HG03135 (cell line): ENCODE measurements around the gene QRSL1.
"Not testable (repeated sequence)": the region's sequence is repeated elsewhere in the genome, so short reads cannot be mapped to it uniquely, and the experiment has no call there.

Experiments
- ATAC-seq: cut with Tn5 transposase; IDR thresholded peaks from one replicate; pipeline ENCODE4 v1.9.1; 2021; ENCODE audit warnings: mild to moderate bottlenecking, moderate library complexity; ENCODE audit not compliant: unreplicated experiment

QRSL1 gene, protein sequence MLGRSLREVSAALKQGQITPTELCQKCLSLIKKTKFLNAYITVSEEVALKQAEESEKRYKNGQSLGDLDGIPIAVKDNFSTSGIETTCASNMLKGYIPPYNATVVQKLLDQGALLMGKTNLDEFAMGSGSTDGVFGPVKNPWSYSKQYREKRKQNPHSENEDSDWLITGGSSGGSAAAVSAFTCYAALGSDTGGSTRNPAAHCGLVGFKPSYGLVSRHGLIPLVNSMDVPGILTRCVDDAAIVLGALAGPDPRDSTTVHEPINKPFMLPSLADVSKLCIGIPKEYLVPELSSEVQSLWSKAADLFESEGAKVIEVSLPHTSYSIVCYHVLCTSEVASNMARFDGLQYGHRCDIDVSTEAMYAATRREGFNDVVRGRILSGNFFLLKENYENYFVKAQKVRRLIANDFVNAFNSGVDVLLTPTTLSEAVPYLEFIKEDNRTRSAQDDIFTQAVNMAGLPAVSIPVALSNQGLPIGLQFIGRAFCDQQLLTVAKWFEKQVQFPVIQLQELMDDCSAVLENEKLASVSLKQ

DNA sequence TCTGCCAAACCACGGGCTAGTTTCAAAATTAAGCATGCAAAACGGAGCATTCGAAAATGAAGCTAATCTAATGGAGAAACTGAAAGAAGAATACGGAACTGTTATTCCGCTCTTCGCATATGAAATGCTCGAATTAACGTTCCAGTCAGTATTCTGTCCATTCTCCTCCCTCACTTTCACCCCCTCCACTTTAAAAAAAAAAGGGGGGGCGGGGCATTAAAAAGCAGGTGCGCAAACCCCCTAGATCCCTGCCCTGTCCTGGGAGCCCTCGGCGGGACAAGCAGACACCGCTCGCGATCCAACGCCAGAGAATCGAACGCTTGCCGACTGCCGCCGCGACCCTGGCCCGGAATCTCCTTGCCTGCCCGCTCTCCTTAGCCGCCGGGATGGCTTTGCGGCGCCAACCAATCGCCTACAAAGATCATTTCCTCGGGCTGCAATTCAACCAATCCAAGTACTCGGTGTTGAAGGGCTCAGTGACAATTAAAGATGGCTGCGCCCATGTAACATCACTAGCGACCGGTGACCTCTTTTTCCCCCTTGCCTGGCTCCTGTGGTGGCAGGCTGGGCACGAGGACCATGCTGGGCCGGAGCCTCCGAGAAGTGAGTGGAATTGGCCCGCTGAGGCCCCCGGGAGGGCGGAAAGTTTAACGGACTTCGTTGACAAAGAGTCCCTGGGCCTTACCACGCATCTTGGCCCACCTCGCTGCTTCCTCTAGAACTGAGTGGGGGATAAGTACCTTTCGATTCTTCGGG is at the start of gene QRSL1, which contains the start of gene RTN4IP1:
QRSL1 (plus strand) TSS at position 476 of the 756 bp plus-strand sequence; CDS start at position 580, 104 bp downstream.
RTN4IP1 (minus strand) TSS at position 396 of the 756 bp plus-strand sequence. CDS start 477 bp downstream, outside the sequence.
- peak; percentile 76 for ATAC-seq

DNA sequence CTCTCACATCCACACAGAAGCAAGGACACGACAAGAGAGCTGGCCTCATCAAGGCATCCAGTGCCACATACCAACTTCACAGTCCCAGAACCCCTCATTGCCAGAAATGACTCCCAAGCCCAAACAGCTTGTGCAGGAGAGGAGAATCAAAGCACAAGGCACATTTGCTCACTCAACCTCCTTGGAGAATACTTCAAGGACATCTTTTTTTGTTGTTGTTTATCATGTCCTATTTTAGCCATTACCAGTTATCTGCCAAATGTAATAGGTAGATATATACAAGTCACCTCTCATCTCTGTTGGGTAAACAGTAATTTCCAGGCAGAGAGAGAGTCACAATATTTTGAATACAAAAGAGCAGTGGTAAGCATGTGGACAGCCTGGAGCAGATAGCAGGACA is 47.9 kb upstream of the QRSL1 start:
- ATAC-seq, result no peak

DNA sequence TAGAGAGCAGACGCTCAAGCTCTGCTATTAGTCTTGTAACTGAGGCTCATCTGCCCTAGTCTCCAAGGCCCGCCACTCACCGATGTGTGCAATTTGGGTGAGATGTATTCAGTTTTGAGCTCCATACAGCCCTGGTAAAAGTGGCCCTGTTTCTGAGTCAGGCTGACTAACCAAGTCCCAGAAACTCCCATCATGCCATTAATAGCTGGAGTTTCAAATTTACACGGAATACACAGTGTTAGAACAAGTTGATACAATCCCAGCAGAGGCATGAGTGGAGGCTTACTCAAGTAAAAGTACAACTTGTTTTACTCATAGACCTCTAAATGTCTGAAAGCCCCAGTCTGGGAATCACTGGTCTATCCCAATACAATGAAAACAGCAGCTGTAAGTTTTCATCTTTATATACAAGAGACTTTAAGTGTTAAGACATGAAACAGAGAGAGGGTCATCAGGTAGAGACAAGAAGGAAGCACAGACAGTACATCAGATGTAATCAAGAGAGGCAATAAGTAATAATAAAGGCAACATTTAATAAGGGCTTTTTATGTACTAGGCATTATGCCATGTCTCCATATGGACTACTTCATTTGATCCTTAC is 42.5 kb upstream of the QRSL1 start:
- ATAC-seq, result no peak

DNA sequence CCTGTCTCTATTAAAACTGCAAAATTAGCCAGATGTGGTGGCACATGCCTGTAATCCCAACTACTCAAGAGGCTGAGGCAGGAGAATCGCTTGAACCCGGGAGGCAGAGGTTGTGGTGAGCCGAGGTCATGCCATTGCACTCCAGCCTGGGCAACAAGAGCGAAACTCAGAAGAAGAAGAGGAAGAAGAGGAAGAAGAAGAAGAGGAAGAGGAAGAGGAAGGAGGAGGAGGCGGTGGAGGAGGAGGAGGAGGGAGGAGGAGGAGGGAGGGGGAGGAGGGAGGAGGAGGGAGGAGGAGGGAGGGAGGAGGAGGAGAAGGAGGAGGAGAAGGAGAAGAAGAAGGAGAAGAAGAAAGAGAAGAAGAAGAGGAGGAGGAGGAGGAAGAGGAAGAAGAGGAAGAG is 40.4 kb upstream of the QRSL1 start:
- not testable (repeated sequence) for ATAC-seq

DNA sequence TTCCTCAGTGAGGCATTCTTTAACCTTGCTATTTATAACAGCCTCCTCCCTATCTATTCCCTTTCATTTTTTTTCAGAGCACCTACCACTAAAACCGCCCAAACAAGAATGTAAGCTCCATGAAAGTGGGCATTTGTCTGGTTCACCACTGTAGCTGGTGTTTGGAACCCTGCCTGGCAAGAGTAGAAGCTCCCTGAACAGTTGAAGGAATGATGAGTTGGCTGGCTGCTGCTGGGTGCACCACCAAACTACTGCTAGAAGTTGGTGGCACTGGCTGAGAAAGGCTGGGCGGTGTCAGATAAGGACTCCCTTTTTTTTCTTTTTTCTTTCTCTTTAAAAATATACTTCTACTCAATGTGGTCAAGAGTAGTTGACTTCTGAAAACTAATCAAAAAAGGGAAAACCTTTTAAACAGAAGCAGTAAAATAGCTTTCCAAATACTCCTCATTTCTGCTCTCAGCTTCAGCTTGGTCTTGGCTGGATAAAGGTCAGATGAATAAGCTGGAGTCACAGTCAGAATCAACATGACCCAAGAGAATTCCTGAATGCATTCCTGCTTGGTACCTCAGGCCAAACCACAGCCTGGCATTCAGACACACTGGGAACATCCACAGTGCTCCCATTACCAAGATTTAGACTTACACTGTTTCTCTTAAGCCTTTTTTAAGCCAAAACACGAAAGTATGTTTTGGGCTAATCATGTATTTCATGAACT is 38.1 kb upstream of the QRSL1 start:
- ATAC-seq, result no peak

DNA sequence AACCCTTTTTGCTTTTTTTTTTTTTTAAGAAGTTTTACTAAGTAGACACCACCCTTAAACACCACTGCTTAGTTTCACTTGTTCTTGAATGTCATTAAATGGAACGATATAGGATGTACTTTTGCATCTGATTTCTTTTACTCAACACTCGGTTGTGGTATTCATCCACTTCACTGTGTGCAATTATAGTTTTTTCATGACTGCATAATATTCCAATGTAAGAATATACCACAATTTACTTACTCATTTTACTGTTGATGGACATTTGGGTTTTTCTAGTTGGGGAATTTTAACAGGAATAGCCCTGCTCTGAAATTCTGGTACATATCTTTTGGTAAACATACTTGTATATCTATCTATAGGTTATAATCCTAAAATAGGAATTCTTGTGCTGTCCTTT is 29.9 kb upstream of the QRSL1 start:
- no peak for ATAC-seq

DNA sequence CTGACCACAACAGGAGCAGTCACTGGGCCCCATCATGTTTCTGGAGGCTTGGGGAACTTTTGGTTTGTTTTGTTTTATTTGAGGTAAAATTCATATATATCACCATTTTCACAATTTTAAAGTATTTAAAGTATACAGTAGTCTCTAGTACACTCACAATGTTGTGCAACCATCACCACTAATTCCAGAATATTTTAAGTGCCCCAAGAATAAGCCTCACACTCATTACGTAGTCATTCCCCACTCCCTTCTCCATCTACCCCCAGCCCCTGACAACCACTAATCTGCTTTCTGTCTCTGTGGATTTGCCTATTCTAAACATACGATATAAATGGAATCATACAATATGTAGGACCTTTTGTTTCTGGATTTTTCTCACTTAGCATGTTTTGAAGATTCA is 29.0 kb upstream of the QRSL1 start:
- no peak for ATAC-seq

DNA sequence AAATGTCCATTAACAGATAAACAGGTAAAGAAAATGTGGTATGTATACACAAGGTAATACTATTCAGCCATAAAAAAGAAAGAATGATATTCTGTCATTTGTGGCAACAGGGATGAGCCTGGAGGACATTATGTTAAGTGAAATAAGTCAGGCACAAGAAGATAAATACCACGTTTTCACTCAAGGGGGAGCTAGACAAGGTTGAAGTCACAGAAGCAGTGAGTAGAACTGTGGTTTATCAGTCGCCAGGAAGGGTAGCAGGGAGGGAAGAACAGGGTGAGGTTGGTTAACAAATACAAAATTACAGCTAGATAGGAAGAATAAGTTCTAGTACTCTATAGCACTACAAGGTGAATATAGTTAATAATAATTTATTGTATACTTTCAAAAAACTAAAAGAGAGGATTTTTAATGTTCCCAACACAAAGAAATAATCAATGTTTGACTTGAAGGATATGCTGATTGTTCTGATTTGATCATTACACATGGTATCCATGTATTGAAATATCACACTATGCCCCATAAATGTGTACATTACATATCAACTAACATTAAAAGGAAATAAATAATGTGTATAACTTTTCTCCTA is 21.2 kb upstream of the QRSL1 start:
- ATAC-seq, result no peak

DNA sequence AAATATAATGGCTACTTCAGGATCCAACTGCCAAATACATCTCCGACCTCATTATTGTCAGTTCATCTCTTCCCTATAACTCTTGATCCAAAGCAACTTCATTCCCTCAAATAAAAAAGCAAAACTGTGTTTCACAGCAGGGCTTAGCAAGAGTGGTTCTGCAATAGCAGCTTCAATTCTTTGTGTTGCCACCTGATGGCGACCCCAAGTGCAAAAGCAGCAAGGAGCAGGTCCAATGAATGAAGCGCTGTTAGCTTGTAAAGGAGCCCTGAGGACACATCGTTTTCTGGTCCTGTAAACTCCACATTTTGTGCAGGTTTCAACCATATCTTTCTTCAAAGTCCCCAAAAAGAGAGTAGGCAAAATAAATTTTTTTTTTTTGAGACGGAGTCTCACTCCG is 19.7 kb upstream of the QRSL1 start:
- peak; percentile 51 for ATAC-seq

DNA sequence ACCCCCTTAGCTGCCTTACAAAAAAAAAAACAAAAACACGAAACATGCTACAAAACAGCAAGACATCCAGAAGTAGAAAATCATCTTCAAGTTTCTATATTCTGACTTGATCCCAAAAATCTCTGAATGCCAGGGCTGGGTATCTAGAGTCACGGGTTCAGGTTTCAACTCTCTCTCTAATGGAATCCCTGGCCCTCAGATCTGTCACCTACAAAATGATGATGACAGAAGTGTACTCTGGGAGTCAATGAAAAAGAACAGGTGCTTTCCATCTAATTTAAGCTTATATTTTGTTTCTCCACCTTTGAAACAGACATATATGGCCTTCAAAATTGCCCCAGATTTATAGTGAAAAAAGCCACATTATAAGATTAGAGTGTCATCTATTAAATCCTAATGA is 18.3 kb upstream of the QRSL1 start:
- no peak for ATAC-seq

DNA sequence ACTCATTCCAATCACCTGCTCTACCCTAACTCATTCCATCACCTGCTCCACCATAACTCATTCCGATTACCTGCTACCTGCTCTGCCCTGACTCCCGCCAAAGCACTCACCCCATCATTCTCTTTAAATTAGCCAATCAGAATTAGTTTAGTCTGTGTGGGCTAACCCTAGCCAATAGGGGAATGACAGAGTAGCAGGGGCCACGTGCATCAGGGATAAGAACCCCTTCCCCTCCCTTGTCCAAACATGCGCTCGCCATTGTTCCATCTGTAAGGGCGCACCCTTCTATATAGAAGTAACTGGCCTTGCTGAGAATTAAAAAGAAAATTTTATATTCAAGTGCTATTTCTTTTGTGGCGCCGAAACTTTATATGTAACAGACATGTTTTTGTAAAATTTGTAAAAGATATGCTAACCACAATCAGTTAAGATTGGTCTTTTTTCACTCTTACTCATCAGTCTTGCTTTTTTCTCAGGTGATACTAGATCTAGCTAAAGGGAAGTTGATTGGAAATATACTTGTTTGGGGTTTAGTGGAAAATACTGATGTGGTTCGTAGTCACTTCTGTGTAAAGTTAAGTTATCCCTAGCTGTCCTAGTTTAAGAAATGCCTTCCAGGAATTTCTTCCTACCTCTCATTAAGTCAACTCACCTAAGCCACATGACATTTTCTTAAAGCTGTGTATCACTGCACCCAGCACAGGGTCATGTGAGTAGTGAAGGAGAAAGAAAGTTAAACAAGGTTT is 16.5 kb upstream of the QRSL1 start:
- no peak for ATAC-seq

DNA sequence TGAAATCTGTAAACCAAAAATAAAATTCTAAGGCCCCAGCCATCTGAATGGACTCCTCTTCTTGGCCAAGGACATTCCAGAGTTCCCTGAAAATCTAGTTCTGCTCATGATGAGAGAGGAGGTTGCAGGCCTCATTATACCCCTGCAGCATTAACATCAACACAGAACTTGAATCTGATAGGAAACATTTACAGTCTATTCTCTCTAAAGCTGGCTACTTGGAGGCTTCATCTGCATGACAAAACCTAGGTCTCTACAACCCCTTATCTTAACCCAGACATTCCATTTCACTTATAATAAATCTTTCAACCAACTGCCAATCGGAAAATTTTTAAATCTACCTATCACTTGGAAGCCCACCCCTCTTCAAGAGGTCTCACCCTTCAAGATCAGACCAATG is 15.8 kb upstream of the QRSL1 start:
- ATAC-seq, result no peak

DNA sequence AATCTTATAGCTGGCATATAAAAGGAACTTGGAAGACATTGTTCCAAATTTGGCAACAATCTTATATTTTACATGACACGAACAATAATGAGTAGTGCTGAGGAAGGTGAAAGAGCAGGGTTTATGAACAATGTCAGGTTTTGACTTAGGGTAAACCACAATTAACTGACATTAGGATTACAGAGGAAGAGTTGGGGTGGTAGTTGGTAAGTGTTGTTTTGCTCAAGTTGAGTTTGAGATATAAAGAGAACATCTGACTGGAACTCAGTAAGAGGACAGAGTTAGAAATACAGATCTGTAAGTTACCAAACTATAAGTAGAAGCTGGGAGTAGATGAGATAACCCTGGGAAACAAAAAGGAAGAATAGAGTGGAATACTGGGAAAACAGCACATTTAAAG is 15.2 kb upstream of the QRSL1 start:
- no peak for ATAC-seq

DNA sequence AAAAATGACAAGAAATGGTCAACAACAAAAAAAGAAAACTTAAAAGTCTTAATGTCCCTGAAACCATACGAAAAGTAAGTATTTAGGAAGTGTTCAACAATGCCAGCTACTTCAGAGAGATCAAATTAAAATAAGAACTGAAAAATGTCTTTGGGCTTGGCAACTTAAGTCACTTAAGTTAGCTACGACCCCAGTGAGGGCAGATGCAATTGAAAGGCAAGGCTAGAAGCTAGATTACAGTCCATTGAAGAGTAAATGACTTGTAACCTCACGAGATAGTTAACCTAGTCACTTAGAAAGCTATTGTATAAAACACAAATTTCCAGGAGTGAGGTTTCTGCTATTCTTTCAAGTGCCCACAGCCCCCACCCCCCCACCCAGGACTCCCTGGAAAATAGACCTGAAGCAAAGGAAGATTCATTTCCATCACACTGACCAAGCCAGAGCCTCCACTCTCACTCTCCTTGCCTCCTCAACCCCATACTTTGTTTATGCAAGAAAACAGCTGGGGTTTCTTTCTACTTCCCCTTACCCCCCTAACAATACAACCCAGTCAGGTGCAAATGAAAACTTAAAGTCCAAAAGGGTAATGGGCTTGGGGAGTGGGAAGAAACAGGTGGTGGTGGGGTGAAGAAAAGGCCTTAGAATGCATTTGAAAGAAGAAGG is 14.7 kb upstream of the QRSL1 start:
- no peak for ATAC-seq

DNA sequence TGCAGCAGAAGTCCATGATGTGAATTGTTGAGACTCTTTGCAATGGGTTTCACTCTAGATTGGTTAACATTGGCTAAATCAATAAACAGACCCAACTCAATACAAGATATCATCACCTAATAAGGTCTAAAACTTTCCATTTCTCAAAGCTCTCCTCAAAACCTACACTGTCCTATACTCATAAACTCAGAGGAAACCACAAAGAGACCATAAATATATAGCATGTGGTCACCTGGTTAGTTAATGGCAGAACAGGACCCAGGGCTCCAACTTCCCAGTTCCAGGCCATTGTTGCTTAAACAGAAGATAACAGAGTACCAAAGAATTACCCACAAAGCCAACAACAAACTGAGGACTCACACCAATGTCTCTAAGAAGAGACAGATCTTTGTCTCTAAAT is 12.1 kb upstream of the QRSL1 start:
- ATAC-seq, result peak; percentile 68

DNA sequence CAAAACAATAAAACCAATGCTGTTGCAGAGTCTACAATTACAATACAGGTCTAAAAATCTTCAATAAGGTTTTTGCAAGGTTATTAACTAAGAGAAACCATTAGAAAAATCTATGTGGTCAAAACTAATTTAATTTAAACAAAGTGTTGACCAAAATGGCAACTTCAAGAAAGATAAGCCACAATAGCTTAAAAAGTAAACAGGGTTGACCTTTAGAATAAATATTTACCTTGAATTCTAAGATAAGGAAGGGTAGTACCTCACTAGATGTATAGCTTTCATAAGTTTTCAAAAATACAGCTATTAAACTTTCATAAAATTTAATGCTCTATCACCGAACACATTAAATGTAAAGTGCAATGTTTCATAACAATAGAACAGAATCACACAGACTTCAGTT is 11.5 kb upstream of the QRSL1 start:
- ATAC-seq, result no peak

DNA sequence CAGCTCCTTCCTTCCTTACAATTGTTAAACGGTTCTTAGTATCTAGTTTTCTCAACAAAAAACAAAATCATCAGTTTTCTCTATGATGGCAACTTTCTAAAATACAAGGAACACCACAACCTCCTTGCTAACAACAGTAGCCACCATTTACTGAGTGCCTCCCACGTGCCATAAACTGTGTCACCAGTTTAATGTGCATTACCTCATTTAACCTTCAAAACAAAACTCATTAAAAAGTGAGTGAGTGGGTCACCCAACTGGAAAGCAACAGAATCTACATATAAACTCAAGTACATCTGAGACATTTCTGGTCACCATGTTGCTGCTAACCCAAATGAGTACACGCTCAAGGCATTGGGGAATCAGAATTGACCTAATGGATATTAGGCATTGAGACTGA is 11.1 kb upstream of the QRSL1 start:
- no peak for ATAC-seq

DNA sequence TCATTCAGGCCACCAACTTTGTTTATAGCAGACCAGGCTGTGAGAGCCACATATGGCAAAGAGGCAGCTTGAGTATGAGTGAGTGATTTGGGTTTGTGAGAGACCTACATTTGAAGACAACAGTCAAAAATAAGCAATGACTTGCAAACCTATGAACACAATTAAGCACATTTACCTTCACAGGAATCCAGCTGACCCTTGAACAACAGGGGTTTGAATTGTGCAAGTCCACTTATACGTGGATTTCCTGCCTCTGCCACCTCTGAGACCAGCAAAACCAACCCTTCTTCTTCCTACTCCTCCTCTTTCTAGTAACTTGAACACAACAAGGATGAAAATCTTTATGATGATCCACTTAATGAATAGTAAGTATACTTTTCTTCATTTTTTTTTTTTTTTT is 10.2 kb upstream of the QRSL1 start:
- no peak for ATAC-seq

DNA sequence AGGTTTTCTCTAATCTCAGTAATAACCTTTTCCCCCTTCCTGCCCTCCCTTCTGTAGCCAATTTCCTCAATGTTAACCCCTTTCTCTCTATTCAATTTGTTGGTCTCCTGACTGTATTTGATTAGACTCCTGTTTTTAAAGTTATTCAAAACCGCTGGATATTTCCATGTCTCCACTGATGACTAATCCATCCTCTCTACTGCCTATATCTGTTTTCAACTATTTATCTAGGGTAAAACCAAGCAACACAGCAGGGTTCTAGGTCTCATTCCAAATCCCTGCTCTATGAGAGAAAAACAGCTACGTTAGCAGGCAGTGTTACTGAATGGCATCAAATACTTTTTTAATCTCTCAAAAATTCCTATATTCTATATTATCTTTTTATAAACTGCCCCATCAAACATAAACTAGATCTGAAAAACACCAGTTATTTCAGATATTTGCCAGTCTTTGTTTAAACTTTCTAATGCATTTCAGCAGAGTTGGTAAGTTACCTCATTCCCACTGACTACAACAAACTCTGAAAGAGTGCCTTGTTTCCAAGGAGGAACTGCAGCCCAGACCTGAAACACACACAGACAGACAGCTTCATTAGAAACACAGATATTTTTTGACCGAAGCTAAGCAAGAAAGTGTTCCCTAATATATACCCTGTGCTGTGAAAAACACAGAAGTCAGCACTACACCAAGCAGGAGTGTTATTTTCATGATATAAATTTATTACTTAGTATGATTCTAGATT is 8.3 kb upstream of the QRSL1 start:
- no peak for ATAC-seq
